SK-N-MC (cell line): ENCODE measurements around the gene ANKRD44.
A peak's percentile ranks its signal among the peaks of the same experiment; 100 is the strongest.

Experiments used
- DNase-seq: peaks from one replicate; pipeline ENCODE4 v3.0.0-alpha.2; 2011; ENCODE audit warnings: low read depth, low spot score
- H3K27ac ChIP-seq: fragments of 200-600 bp; sonication (generic); 2 replicates; pipeline ENCODE4 v1.5.1; 2016; ENCODE audit warnings: mixed run types
- H3K36me3 ChIP-seq: fragments of 200-600 bp; sonication (generic); 2 replicates; pipeline ENCODE4 v1.6.1; 2017; ENCODE audit warnings: antibody characterized with exemption, low read length, mixed read lengths; ENCODE audit not compliant: insufficient read depth
- H3K4me3 ChIP-seq: fragments of 200-600 bp; sonication (generic); 2 replicates; pipeline ENCODE4 v1.5.1; 2016
- H3K9ac ChIP-seq: fragments of 200-600 bp; sonication (generic); 2 replicates; pipeline ENCODE4 v1.8.0; 2017; ENCODE audit warnings: mixed run types, mixed read lengths; ENCODE audit not compliant: insufficient read length
- H3K9me3 ChIP-seq: fragments of 200-600 bp; sonication (generic); 2 replicates; pipeline ENCODE4 v1.6.1; 2017; ENCODE audit warnings: low read depth, mild to moderate bottlenecking, antibody characterized with exemption, low read length, moderate library complexity, mixed read lengths
- EZH2 ChIP-seq: fragments of 200-600 bp; sonication (generic); IDR thresholded peaks from one replicate; pipeline ENCODE4 v1.6.1; 2017; ENCODE audit warnings: antibody characterized with exemption
- FOXP2 ChIP-seq: optimal IDR thresholded peaks from 2 replicates; pipeline ENCODE3; 2011; ENCODE audit warnings: mild to moderate bottlenecking, moderate library complexity; ENCODE audit not compliant: insufficient read depth; ENCODE audit errors: extremely low read length, control extremely low read depth
- POLR2AphosphoS5 ChIP-seq: IDR thresholded peaks from 2 replicates; pipeline ENCODE4 v1.6.1; 2012; ENCODE audit warnings: mild to moderate bottlenecking, low read depth, low read length, borderline replicate concordance

ANKRD44 gene

DNA sequence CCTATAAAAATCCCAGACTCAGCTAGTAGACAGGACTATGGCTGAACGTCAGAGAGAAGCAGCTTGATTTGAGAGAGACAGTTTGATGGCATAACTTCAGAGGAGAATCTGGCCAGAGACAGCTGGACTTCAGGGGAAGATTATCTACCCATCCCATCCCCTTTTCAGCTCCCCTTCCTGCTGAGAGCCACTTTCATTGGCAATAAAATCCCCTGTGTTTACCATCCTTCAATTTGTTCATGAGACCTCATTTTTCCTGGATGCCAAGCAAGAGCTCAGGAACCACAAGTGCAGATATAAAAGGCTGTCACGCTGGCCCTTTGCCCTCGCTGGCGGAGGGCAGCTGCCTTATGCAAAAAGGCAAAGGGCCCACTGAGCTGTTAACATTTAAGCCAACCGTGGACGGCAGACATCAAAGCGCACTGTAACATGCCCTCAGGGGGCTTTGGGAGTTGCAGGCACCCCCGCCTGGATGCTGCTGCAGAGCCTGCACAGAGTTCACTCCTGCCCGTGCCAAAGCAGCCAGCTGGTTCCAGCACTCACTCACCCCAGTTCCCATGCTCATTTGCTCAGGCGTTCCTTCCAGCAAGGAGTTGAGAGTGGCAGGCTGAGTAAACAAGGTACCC, 219.7 kb downstream of the ANKRD44 start:
- H3K36me3 ChIP-seq = peaks cover under 1% of the 10 kb centered on the region; the same call in 1 of the 2 replicates
- H3K27ac ChIP-seq = peak overlapping the region; percentile 97
- no peak overlapping the region for H3K9ac ChIP-seq
- H3K9me3 ChIP-seq = no peaks in the 10 kb centered on the region
- peak overlapping the region; percentile 29; the same call in 1 of the 2 replicates for H3K4me3 ChIP-seq
- no peak for TF ChIP-seq FOXP2
- no peak for TF ChIP-seq EZH2
- TF ChIP-seq POLR2AphosphoS5 = no peak
- DNase-seq = no peak

DNA sequence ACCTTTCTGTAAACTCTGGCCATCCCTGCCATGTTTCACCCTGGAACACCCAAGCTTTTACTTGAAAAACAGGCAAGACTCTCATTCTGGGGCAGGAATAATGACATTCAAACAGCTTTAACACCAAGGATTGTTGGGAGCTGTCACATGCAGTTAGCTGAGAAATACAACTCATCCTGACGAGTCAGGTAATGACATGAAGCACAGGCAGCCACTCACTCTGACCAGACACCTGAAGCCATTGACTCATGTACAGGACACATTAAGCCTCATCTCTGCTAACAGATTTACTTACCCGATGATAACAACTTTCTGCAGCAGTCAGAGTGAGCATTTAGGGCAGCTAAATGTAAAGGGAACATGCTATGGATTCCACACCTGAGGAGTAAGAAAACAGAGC, 220.9 kb downstream of the ANKRD44 start:
- Histone ChIP-seq H3K27ac (peak overlapping the region; percentile 97), H3K9ac (peak overlapping the region; percentile 71), H3K36me3 (peaks cover 4% of the 10 kb centered on the region; the same call in 1 of the 2 replicates), H3K9me3 (no peaks in the 10 kb centered on the region), H3K4me3 (peak overlapping the region; percentile 70)
- no peak for DNase-seq
- no peak for TF ChIP-seq POLR2AphosphoS5
- TF ChIP-seq EZH2 = no peak
- TF ChIP-seq FOXP2 = no peak

DNA sequence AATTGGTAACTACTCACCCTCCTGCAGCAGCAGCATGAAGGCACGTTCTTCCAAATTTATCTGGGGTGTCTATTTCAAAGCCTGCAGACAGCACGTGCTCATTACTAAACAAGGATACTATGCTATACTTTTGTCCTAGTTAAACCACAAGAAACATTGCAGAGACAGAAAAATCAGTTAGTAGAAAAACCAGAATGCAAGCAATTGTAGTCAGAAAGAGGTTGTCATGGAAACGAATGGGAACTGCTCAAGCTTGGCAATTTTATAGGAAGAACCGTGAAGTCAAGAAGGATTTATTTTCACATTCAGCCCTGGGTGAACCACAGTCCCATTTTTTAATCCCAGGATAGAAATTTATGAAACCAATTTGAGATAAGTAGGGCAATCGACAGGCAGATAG, 221.9 kb downstream of the ANKRD44 start:
- Histone ChIP-seq H3K9me3 (no peaks in the 10 kb centered on the region), H3K27ac (peak overlapping the region; percentile 97), H3K9ac (peak overlapping the region; percentile 71), H3K36me3 (peaks cover 9% of the 10 kb centered on the region), H3K4me3 (peak overlapping the region; percentile 70)
- peak; percentile 95 for DNase-seq
- TF ChIP-seq POLR2AphosphoS5 = no peak; the same call in 1 of the 2 replicates
- peak; percentile 55 for TF ChIP-seq FOXP2
- no peak for TF ChIP-seq EZH2

DNA sequence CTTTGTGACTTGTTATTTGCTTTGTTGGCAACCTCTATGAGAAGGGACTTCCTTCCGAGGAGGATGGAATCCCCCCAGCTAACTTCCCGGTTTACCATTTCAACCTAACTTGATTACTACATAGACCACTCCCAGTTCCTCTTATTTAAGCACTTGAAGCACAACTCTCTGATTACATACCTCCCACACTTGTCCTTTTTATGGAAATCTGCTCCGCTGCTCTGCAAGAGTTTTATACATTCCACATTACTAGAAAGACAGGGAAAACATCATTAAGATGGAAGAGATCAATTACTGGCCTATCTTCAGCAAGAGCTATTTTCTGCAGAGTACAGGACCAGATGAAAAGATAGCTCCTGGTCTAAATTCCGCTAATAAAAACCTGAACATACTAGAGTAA, 224.1 kb downstream of the ANKRD44 start:
- peak overlapping the region; percentile 8 for H3K9ac ChIP-seq
- DNase-seq = no peak
- H3K27ac ChIP-seq = peak overlapping the region; percentile 97
- H3K4me3 ChIP-seq = peak overlapping the region; percentile 70
- H3K9me3 ChIP-seq = no peaks in the 10 kb centered on the region
- TF ChIP-seq POLR2AphosphoS5 = no peak
- peak; percentile 9 for TF ChIP-seq FOXP2
- peaks cover 22% of the 10 kb centered on the region for H3K36me3 ChIP-seq

DNA sequence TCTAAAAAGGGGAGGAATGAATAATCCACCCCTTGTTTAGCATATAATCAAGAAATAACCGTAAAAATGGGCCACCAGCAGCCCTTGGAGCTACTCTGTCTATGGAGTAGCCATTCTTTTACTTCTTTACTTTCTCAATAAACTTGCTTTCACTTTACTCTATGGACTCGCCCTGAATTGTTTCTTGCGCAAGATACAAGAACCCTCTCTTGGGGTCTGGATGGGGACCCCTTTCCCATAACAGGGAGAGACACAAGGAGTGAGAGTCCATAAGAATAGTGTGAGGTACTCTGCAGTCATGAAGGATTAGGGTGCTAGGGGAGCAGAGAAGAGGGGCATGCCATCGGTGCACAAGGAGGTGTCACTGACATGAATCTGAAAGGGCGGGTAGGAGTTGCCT, 224.9 kb downstream of the ANKRD44 start:
- Histone ChIP-seq H3K27ac (no peak overlapping the region), H3K9me3 (no peaks in the 10 kb centered on the region), H3K36me3 (peaks cover 29% of the 10 kb centered on the region), H3K9ac (no peak overlapping the region), H3K4me3 (no peak overlapping the region)
- DNase-seq = no peak
- TF ChIP-seq POLR2AphosphoS5 = no peak
- TF ChIP-seq EZH2 = no peak
- no peak for TF ChIP-seq FOXP2

DNA sequence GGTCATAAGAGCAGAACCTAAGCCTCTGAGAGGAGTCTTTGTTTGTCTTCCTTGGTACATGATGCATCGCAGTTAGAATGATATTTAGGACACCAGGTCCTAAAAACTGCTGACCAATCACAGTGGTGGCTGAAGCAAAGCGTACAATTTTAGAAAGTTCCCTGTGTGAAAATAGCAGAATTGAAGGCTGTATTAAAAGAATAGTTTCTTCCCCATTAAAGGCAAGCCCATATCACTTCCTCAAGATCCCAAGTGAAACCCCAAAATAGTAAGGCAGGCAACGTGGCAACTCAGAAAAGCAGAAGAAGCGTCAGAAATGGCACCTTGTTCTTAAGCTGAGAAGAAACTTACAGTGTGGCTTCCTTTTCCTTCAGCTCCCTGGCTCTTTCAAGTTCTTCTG, 229.3 kb downstream of the ANKRD44 start:
- TF ChIP-seq FOXP2 (no peak), EZH2 (no peak), POLR2AphosphoS5 (no peak)
- Histone ChIP-seq H3K9ac (no peak overlapping the region), H3K36me3 (peaks cover 39% of the 10 kb centered on the region), H3K4me3 (no peak overlapping the region), H3K9me3 (no peaks in the 10 kb centered on the region), H3K27ac (peak overlapping the region; percentile 23; the same call in 1 of the 2 replicates)
- DNase-seq = no peak

DNA sequence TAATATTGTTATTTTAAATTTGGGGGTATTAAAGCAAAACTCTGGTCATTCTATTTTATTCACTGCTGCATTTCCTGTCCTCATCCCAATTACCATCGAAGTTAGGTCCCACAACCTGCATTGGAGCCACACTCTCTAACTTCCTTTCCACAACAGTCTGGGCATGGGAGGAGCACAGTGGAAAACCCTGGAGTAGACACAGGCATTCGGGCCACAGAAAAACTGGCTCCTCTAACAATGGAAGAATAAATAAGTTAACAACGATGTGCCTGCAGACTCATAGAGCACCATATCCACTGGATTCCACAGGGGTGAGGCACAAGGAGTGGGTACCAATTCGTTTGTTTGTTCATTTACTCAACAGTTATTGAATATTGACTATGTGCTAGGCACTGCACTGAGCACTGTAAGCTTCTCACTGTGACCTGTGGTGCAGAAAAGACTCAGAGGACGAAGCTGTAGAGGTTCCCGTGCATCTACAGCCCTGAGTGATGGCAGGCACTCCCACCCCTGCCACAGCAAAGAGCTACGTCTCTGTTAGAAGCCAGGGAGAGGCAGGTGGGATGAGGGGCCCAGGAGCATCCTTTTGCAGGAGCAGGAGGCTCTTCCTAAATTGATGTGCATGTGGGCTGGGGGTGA, 229.9 kb downstream of the ANKRD44 start:
- Histone ChIP-seq H3K9me3 (no peaks in the 10 kb centered on the region), H3K4me3 (no peak overlapping the region), H3K36me3 (peaks cover 42% of the 10 kb centered on the region), H3K27ac (no peak overlapping the region), H3K9ac (no peak overlapping the region)
- DNase-seq = no peak
- TF ChIP-seq POLR2AphosphoS5 = no peak
- no peak for TF ChIP-seq FOXP2
- TF ChIP-seq EZH2 = no peak

DNA sequence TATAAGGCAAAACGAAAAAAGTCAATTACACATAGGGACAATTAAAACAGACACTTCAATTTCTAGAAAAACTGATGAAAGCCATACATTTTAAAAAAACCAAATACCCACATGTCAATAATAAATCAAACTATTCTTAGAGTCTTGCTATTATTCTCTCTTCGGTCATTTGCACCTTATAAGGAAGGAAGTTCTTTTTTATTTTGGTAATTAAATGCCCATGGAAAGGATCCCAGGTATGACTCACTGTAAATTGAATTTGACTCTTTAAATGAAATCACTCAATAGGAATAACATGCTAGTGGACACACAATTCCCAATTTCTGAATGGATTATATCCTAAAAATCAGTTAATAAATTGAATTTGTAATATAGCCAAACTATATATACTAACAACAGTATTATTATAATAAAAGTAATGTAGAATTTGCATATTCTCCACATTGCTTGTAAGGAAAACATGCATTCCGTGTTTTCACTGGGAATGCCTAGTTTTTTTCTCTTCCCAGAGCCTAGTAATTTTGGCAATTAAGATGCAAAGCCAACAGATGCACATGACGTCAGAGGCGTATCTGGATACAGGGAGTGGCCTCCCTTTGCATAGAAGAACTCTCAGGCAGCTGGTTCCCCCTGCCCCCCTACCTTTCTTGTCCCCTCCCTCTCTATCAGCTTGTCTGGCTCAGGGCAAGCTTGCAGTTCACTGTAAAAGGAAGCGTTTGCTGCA, 230.6 kb downstream of the ANKRD44 start:
- H3K27ac ChIP-seq = peak overlapping the region; percentile 85
- H3K36me3 ChIP-seq = peaks cover 40% of the 10 kb centered on the region
- no peak for DNase-seq
- no peak for TF ChIP-seq POLR2AphosphoS5
- TF ChIP-seq FOXP2 = no peak
- TF ChIP-seq EZH2 = no peak
- H3K9ac ChIP-seq = no peak overlapping the region
- H3K9me3 ChIP-seq = no peaks in the 10 kb centered on the region
- H3K4me3 ChIP-seq = no peak overlapping the region
